Stimulated activated memory B cell treated with anti-CD40 and anti-IgM and Interleukin-4, amounts not matched to agents 10 μg/mL and 1 μg/mL and 100 μg/mL, for 72 hours (primary cell): Measurements from ENCODE around the gene BTAF1.
"Not testable (repeated sequence)": the region's sequence is repeated elsewhere in the genome, so short reads cannot be mapped to it uniquely, and the experiment has no call there.

Experiments
- ATAC-seq: fragments of 150-1000 bp; cut with Tn5 transposase; 2 replicates; pipeline ENCODE4 v1.10.0; 2021
- H3K27ac Mint-ChIP-seq: one replicate; pipeline ENCODE4 v1.8.0; 2022; ENCODE audit warnings: mild to moderate bottlenecking, mixed read lengths
- H3K27me3 Mint-ChIP-seq: one replicate; pipeline ENCODE4 v1.8.0; 2022; ENCODE audit warnings: mixed read lengths
- H3K36me3 Mint-ChIP-seq: one replicate; pipeline ENCODE4 v1.8.0; 2022; ENCODE audit warnings: mixed read lengths
- H3K4me1 Mint-ChIP-seq: one replicate; pipeline ENCODE4 v1.8.0; 2022; ENCODE audit warnings: mixed read lengths
- H3K4me3 Mint-ChIP-seq: one replicate; pipeline ENCODE4 v1.8.0; 2022; ENCODE audit warnings: mild to moderate bottlenecking, moderate library complexity, mixed read lengths
- H3K9me3 Mint-ChIP-seq: one replicate; pipeline ENCODE4 v1.8.0; 2022; ENCODE audit warnings: mixed read lengths

BTAF1 gene

DNA sequence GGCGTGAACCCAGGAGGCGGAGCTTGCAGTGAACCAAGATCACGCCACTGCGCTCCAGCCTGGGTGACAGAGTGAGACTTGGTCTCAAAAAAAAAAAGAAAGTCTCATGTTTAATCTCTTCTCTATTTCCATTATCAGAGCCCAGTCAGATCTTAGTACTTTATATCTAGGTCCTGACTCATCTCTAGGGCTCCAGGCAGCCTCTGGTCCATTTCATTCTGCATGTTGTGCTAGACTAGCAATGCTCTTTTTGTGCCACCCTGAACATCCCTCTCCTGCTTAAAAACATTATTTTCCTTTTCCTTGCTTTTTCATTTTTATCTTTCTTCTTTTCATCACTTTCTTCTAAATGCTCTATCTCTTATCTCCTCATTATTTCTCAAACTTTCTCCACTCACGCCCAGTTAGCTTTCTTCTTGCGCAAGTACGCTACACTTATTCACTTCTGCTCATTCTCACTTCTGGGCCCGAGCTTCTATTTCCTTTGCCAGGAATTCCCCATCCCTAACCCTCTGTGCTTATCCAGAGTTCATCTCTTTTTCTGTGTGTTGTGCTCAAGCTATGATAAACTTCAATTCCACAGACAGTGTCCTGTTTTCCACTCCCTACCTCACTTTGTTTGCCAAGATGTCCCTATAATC is 63.9 kb downstream of the BTAF1 start:
- peaks cover 59% of the 10 kb centered on the region for H3K36me3 Mint-ChIP-seq
- no peaks in the 10 kb centered on the region for H3K27me3 Mint-ChIP-seq
- no peak overlapping the region for H3K27ac Mint-ChIP-seq
- H3K9me3 Mint-ChIP-seq: no peaks in the 10 kb centered on the region
- ATAC-seq: no peak
- H3K4me1 Mint-ChIP-seq: no peaks in the 10 kb centered on the region
- no peak overlapping the region for H3K4me3 Mint-ChIP-seq

DNA sequence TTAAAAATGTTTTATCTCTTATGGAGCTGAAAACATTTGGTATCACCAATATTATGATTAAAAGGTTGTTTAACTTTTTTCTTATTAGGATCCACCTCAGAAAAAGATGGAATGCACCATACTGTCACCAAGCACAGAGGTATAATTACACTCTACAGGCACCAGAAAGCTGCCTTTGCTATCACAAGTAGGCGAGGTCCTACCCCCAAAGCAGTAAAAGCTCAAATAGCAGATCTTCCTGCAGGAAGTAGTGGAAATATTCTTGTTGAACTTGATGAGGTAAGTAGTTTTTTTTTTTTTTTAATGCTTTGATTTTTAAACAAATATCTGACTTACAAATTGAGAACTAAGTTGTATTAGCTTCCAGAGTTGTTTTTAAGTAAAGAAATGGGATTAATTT is 68.5 kb downstream of the BTAF1 start:
- H3K27me3 Mint-ChIP-seq: no peaks in the 10 kb centered on the region
- H3K36me3 Mint-ChIP-seq: peaks cover 49% of the 10 kb centered on the region
- no peak overlapping the region for H3K4me3 Mint-ChIP-seq
- no peaks in the 10 kb centered on the region for H3K9me3 Mint-ChIP-seq
- no peaks in the 10 kb centered on the region for H3K4me1 Mint-ChIP-seq
- ATAC-seq: no peak
- H3K27ac Mint-ChIP-seq: no peak overlapping the region

DNA sequence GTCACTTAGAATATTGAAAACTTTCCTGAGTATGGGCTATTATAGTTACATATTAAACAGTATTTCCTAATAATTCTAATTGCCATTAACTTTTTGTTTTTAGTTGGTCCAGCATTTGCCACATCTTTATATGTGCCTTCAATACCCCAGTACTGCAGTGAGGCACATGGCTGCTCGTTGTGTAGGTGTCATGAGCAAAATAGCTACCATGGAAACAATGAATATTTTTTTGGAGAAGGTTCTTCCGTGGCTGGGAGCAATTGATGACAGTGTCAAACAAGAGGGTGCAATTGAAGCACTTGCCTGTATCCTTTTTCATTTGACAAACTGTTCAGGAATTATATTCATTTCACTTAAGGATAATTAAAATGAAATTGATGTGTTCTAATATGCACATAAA is 72.7 kb downstream of the BTAF1 start:
- H3K36me3 Mint-ChIP-seq: peaks cover 73% of the 10 kb centered on the region
- no peak overlapping the region for H3K27ac Mint-ChIP-seq
- no peaks in the 10 kb centered on the region for H3K4me1 Mint-ChIP-seq
- no peak overlapping the region for H3K4me3 Mint-ChIP-seq
- H3K27me3 Mint-ChIP-seq: no peaks in the 10 kb centered on the region
- H3K9me3 Mint-ChIP-seq: peaks cover 2% of the 10 kb centered on the region
- no peak for ATAC-seq

DNA sequence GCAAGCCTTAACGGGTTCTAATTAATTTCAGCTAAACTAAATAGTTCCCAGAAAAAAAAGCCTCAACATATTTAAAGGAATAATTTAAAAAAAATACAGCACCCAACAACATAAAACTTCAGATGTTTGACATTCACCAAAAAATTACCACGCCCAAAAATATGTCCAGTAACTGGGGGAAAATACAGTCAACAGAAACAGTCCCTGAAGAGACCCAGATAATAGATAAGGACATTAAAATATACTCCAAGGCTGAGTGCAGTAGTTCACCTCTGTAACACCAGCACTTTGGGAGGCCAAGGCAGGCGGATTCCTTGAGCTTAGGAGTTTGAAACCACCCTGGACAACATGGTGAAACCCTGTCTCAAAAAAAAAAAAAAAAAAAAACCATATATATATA is 78.0 kb downstream of the BTAF1 start:
- Mint-ChIP-seq H3K27ac (no peak overlapping the region), H3K4me1 (no peaks in the 10 kb centered on the region), H3K27me3 (no peaks in the 10 kb centered on the region), H3K4me3 (no peak overlapping the region), H3K36me3 (peaks cover 85% of the 10 kb centered on the region), H3K9me3 (peaks cover 2% of the 10 kb centered on the region)
- no peak for ATAC-seq

- H3K27me3 Mint-ChIP-seq: no peaks in the 10 kb centered on the region
- peaks cover 2% of the 10 kb centered on the region for H3K9me3 Mint-ChIP-seq
- H3K4me1 Mint-ChIP-seq: no peaks in the 10 kb centered on the region
- peaks cover 84% of the 10 kb centered on the region for H3K36me3 Mint-ChIP-seq
- no peak overlapping the region for H3K27ac Mint-ChIP-seq
- ATAC-seq: no peak
- H3K4me3 Mint-ChIP-seq: no peak overlapping the region
Measured at GRCh38 chr10:92001995-92002394, 78.4 kb downstream of the BTAF1 start.

DNA sequence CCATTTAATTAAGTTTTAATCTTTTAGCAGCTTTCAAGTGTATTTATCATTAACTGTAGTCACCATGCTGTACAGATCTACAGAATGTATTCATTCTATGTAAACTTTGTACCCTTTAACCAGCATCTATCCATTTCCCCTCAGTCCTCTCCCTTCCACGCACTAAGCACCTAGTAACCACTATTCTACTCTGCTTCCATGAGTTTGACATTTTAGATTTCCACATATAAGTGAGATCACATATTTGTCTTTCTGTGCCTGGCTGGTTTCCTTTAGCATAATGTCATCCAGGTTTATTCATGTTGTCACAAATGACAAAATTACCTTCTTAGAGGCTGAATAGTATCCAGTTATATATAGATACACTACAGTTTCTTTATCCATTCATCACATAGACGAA is 79.7 kb downstream of the BTAF1 start:
- Mint-ChIP-seq H3K4me3 (no peak overlapping the region), H3K36me3 (peaks cover 72% of the 10 kb centered on the region), H3K4me1 (no peaks in the 10 kb centered on the region), H3K27me3 (no peaks in the 10 kb centered on the region), H3K9me3 (peaks cover 2% of the 10 kb centered on the region), H3K27ac (no peak overlapping the region)
- ATAC-seq: no peak

- Mint-ChIP-seq H3K27ac (no peak overlapping the region), H3K27me3 (no peaks in the 10 kb centered on the region), H3K9me3 (no peaks in the 10 kb centered on the region), H3K36me3 (peaks cover 69% of the 10 kb centered on the region), H3K4me1 (no peaks in the 10 kb centered on the region), H3K4me3 (no peak overlapping the region)
- ATAC-seq: no peak
Measured at GRCh38 chr10:92005978-92006377, 82.4 kb downstream of the BTAF1 start.

DNA sequence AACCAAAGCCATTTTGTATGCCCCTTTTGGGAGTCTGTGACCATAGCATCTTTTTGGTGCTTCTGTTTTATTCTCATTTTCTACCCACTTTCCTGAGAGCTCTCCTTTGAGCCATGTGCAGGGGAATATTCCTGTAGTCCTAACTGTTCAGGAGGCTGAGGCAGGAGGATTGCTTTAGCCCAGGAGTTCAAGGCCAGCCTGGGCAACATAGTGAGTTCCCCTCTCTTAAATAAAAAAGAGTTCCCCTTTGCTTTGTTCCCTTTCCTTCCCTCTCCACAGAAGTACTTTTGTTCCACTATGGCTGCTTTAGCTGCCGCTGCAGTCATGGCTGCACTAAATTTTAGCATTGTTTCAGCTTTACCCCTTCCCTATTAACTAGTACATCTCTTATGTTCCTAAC is 85.9 kb downstream of the BTAF1 start:
- H3K4me3 Mint-ChIP-seq: no peak overlapping the region
- H3K4me1 Mint-ChIP-seq: no peaks in the 10 kb centered on the region
- no peak for ATAC-seq
- no peaks in the 10 kb centered on the region for H3K9me3 Mint-ChIP-seq
- no peaks in the 10 kb centered on the region for H3K27me3 Mint-ChIP-seq
- H3K36me3 Mint-ChIP-seq: peaks cover 52% of the 10 kb centered on the region
- no peak overlapping the region for H3K27ac Mint-ChIP-seq

DNA sequence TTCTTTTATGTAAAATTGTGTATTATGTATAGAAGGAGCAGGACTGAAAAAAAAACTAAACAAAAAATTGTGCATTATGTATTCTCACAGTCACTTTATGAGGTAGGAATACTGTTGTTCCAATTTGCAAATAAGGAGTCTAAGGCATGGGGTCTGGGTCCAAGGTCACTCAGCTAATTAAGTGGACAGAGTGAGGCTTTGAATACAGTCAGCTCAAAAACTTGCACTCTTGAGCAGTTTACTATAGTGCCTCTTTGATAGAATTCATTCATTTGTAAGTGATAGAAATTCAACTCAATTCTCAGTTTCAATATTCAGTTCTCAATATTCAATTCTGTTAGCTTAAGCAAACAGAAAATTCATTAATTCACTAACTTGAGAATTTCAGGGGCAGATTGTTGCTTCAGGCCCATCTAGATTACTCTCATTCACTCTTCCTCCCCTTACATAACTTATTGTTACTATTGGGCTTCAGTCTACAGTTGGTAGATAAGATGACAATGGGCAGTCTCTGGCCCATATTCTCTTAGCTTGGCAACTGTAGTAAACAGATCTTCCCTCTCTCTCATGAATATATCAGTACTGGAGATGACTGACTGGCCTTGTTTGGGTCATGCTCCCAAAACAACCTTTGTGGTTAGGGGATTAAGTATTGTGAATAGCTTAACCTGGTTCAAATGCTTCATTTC is 86.6 kb downstream of the BTAF1 start:
- H3K27me3 Mint-ChIP-seq: no peaks in the 10 kb centered on the region

GRCh38 chr10:92011560-92012214 is 88.1 kb downstream of the BTAF1 start:
- Mint-ChIP-seq H3K36me3 (peaks cover 50% of the 10 kb centered on the region), H3K27ac (no peak overlapping the region), H3K27me3 (no peaks in the 10 kb centered on the region), H3K9me3 (no peaks in the 10 kb centered on the region), H3K4me3 (no peak overlapping the region), H3K4me1 (no peaks in the 10 kb centered on the region)
- ATAC-seq: no peak

More for the DNA sequence above, 86.6 kb downstream of the BTAF1 start:
- Mint-ChIP-seq H3K36me3 (peaks cover 46% of the 10 kb centered on the region), H3K9me3 (no peaks in the 10 kb centered on the region), H3K4me1 (no peaks in the 10 kb centered on the region), H3K4me3 (no peak overlapping the region), H3K27ac (no peak overlapping the region)
- ATAC-seq: no peak

GRCh38 chr10:92014620-92015019 is 91.0 kb downstream of the BTAF1 start:
- H3K4me1 Mint-ChIP-seq: no peaks in the 10 kb centered on the region
- H3K27me3 Mint-ChIP-seq: no peaks in the 10 kb centered on the region
- no peak overlapping the region for H3K27ac Mint-ChIP-seq
- no peaks in the 10 kb centered on the region for H3K9me3 Mint-ChIP-seq
- no peak for ATAC-seq
- H3K4me3 Mint-ChIP-seq: no peak overlapping the region
- H3K36me3 Mint-ChIP-seq: peaks cover 68% of the 10 kb centered on the region

- no peak overlapping the region for H3K27ac Mint-ChIP-seq
- no peaks in the 10 kb centered on the region for H3K4me1 Mint-ChIP-seq
- no peak for ATAC-seq
- peaks cover 52% of the 10 kb centered on the region for H3K36me3 Mint-ChIP-seq
- no peak overlapping the region for H3K4me3 Mint-ChIP-seq
- no peaks in the 10 kb centered on the region for H3K9me3 Mint-ChIP-seq
- H3K27me3 Mint-ChIP-seq: no peaks in the 10 kb centered on the region
Measured at GRCh38 chr10:92024700-92025099, 101.1 kb downstream of the BTAF1 start.

DNA sequence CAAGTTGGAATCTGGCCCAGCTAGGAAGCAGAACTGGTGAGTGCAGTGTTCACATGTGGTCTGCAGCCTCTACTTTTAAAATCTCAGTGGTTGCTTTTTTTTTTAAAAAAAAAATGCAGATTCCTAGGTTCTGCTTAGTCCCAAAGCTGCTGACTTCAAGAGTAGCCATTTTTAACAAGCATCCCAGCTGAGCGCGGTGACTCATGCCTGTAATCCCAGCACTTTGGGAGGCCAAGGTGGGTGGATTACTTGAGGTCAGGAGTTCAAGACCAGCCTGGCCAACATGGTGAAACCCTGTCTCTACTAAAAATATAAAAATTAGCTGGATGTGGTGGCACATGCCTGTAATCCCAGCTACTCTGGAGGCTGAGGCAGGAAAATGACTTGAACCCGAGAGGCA is 101.8 kb downstream of the BTAF1 start:
- not testable (repeated sequence) for H3K4me1 Mint-ChIP-seq
- H3K36me3 Mint-ChIP-seq: peaks cover 50% of the 10 kb centered on the region

GRCh38 chr10:92027141-92027540 is 103.6 kb downstream of the BTAF1 start:
- Mint-ChIP-seq H3K27me3 (no peaks in the 10 kb centered on the region), H3K9me3 (no peaks in the 10 kb centered on the region), H3K27ac (no peak overlapping the region), H3K4me3 (no peak overlapping the region), H3K4me1 (no peaks in the 10 kb centered on the region), H3K36me3 (peaks cover 53% of the 10 kb centered on the region)
- ATAC-seq: no peak

More for the DNA sequence above, 101.8 kb downstream of the BTAF1 start:
- not testable (repeated sequence) for H3K27me3 Mint-ChIP-seq, H3K4me3 Mint-ChIP-seq, ATAC-seq, H3K9me3 Mint-ChIP-seq, H3K27ac Mint-ChIP-seq

- Mint-ChIP-seq H3K27me3 (no peaks in the 10 kb centered on the region), H3K9me3 (peaks cover 4% of the 10 kb centered on the region), H3K4me1 (no peaks in the 10 kb centered on the region), H3K36me3 (peaks cover 69% of the 10 kb centered on the region), H3K4me3 (no peak overlapping the region), H3K27ac (no peak overlapping the region)
- no peak for ATAC-seq
Measured at GRCh38 chr10:92031580-92031979, 108.0 kb downstream of the BTAF1 start.

DNA sequence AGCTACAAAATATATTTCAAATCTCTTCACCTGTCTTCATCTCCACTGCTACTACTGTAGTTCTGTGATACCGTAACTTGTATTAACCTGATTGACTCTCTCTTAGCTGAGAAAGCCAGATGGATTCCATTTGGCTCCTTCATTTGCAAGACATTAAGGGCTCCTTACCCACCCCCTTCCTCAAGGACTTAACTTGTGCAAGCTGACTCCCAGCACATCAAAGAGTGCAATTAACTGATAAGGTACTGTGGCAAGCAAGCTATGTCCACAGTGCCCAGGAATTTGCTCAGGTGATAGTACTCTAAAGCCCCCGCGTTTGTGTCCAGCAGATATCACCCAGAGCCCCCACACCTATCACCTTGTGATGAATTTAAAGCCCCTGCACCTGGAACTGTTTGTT is 109.5 kb downstream of the BTAF1 start:
- not testable (repeated sequence) for H3K4me1 Mint-ChIP-seq, ATAC-seq, H3K4me3 Mint-ChIP-seq, H3K27me3 Mint-ChIP-seq, H3K9me3 Mint-ChIP-seq, H3K27ac Mint-ChIP-seq
- H3K36me3 Mint-ChIP-seq: peaks cover 56% of the 10 kb centered on the region
